Measurements from ENCODE around the gene SMIM36.
"Not testable (repeated sequence)": the region's sequence is repeated elsewhere in the genome, so short reads cannot be mapped to it uniquely, and the experiment has no call there.

The SMIM36 gene

GRCh38 chr17:55448681-55449080 is 62.6 kb downstream of the SMIM36 start:
- no peaks in the 10 kb centered on the region for H3K9me3 ChIP-seq (ENCODE audit: control insufficient read depth, low read length)
- no peak overlapping the region for H3K4me3 ChIP-seq (ENCODE audit: insufficient read depth, low read depth, low read length, poor library complexity, severe bottlenecking)
- H3K27ac ChIP-seq (ENCODE audit: insufficient read depth, low read length, poor library complexity, severe bottlenecking) = no peak overlapping the region
- no peak for DNase-seq
- H3K36me3 ChIP-seq (ENCODE audit: control insufficient read depth, insufficient read depth, low read length) = no peaks in the 10 kb centered on the region
- H3K4me1 ChIP-seq (ENCODE audit: control insufficient read depth, insufficient read depth, low read length, poor library complexity, severe bottlenecking) = no peaks in the 10 kb centered on the region
- H3K27me3 ChIP-seq (replicated peaks; ENCODE audit: control insufficient read depth, insufficient read depth, low read length, poor library complexity, severe bottlenecking) = no peaks in the 10 kb centered on the region

GRCh38 chr17:55446581-55447205 is 64.6 kb downstream of the SMIM36 start:
- H3K4me1 ChIP-seq (ENCODE audit: control insufficient read depth, insufficient read depth, low read length, poor library complexity, severe bottlenecking) = no peaks in the 10 kb centered on the region
- H3K4me3 ChIP-seq (ENCODE audit: insufficient read depth, low read depth, low read length, poor library complexity, severe bottlenecking) = no peak overlapping the region
- no peaks in the 10 kb centered on the region for H3K27me3 ChIP-seq (replicated peaks; ENCODE audit: control insufficient read depth, insufficient read depth, low read length, poor library complexity, severe bottlenecking)

GRCh38 chr17:55446004-55446403 is 65.2 kb downstream of the SMIM36 start:
- H3K36me3 ChIP-seq (ENCODE audit: control insufficient read depth, insufficient read depth, low read length); H3K27me3 ChIP-seq (replicated peaks; ENCODE audit: control insufficient read depth, insufficient read depth, low read length, poor library complexity, severe bottlenecking); H3K9me3 ChIP-seq (ENCODE audit: control insufficient read depth, low read length); DNase-seq; H3K4me3 ChIP-seq (ENCODE audit: insufficient read depth, low read depth, low read length, poor library complexity, severe bottlenecking); H3K27ac ChIP-seq (ENCODE audit: insufficient read depth, low read length, poor library complexity, severe bottlenecking); H3K4me1 ChIP-seq (ENCODE audit: control insufficient read depth, insufficient read depth, low read length, poor library complexity, severe bottlenecking): not testable (repeated sequence)

More at GRCh38 chr17:55446581-55447205, 64.6 kb downstream of the SMIM36 start:
- Histone ChIP-seq H3K9me3 (ENCODE audit: control insufficient read depth, low read length) (no peaks in the 10 kb centered on the region), H3K36me3 (ENCODE audit: control insufficient read depth, insufficient read depth, low read length) (no peaks in the 10 kb centered on the region), H3K27ac (ENCODE audit: insufficient read depth, low read length, poor library complexity, severe bottlenecking) (no peak overlapping the region)
- DNase-seq = no peak

- DNase-seq = no peak
- Histone ChIP-seq H3K4me3 (ENCODE audit: insufficient read depth, low read depth, low read length, poor library complexity, severe bottlenecking) (no peak overlapping the region), H3K27ac (ENCODE audit: insufficient read depth, low read length, poor library complexity, severe bottlenecking) (no peak overlapping the region), H3K36me3 (ENCODE audit: control insufficient read depth, insufficient read depth, low read length) (no peaks in the 10 kb centered on the region), H3K9me3 (ENCODE audit: control insufficient read depth, low read length) (no peaks in the 10 kb centered on the region), H3K4me1 (ENCODE audit: control insufficient read depth, insufficient read depth, low read length, poor library complexity, severe bottlenecking) (no peaks in the 10 kb centered on the region), H3K27me3 (replicated peaks; ENCODE audit: control insufficient read depth, insufficient read depth, low read length, poor library complexity, severe bottlenecking) (no peaks in the 10 kb centered on the region)
Observed at GRCh38 chr17:55444471-55445441, 66.5 kb downstream of the SMIM36 start.

GRCh38 chr17:55443904-55444303 is 67.3 kb downstream of the SMIM36 start:
- no peaks in the 10 kb centered on the region for H3K9me3 ChIP-seq (ENCODE audit: control insufficient read depth, low read length)
- H3K27me3 ChIP-seq (replicated peaks; ENCODE audit: control insufficient read depth, insufficient read depth, low read length, poor library complexity, severe bottlenecking) = no peaks in the 10 kb centered on the region
- H3K4me3 ChIP-seq (ENCODE audit: insufficient read depth, low read depth, low read length, poor library complexity, severe bottlenecking) = no peak overlapping the region
- H3K36me3 ChIP-seq (ENCODE audit: control insufficient read depth, insufficient read depth, low read length) = no peaks in the 10 kb centered on the region
- no peaks in the 10 kb centered on the region for H3K4me1 ChIP-seq (ENCODE audit: control insufficient read depth, insufficient read depth, low read length, poor library complexity, severe bottlenecking)
- no peak for DNase-seq
- no peak overlapping the region for H3K27ac ChIP-seq (ENCODE audit: insufficient read depth, low read length, poor library complexity, severe bottlenecking)

GRCh38 chr17:55442953-55443683 is 68.1 kb downstream of the SMIM36 start:
- H3K4me1 ChIP-seq (ENCODE audit: control insufficient read depth, insufficient read depth, low read length, poor library complexity, severe bottlenecking) = no peaks in the 10 kb centered on the region
- no peaks in the 10 kb centered on the region for H3K9me3 ChIP-seq (ENCODE audit: control insufficient read depth, low read length)
- H3K36me3 ChIP-seq (ENCODE audit: control insufficient read depth, insufficient read depth, low read length) = no peaks in the 10 kb centered on the region
- DNase-seq = no peak
- H3K27me3 ChIP-seq (replicated peaks; ENCODE audit: control insufficient read depth, insufficient read depth, low read length, poor library complexity, severe bottlenecking) = no peaks in the 10 kb centered on the region
- H3K4me3 ChIP-seq (ENCODE audit: insufficient read depth, low read depth, low read length, poor library complexity, severe bottlenecking) = no peak overlapping the region
- H3K27ac ChIP-seq (ENCODE audit: insufficient read depth, low read length, poor library complexity, severe bottlenecking) = no peak overlapping the region

- Histone ChIP-seq H3K4me3 (ENCODE audit: insufficient read depth, low read depth, low read length, poor library complexity, severe bottlenecking) (no peak overlapping the region), H3K27ac (ENCODE audit: insufficient read depth, low read length, poor library complexity, severe bottlenecking) (no peak overlapping the region), H3K4me1 (ENCODE audit: control insufficient read depth, insufficient read depth, low read length, poor library complexity, severe bottlenecking) (no peaks in the 10 kb centered on the region), H3K27me3 (replicated peaks; ENCODE audit: control insufficient read depth, insufficient read depth, low read length, poor library complexity, severe bottlenecking) (no peaks in the 10 kb centered on the region), H3K9me3 (ENCODE audit: control insufficient read depth, low read length) (no peaks in the 10 kb centered on the region), H3K36me3 (ENCODE audit: control insufficient read depth, insufficient read depth, low read length) (no peaks in the 10 kb centered on the region)
- DNase-seq = no peak
Observed at GRCh38 chr17:55442462-55442861, 68.8 kb downstream of the SMIM36 start.

- Histone ChIP-seq H3K4me3 (ENCODE audit: insufficient read depth, low read depth, low read length, poor library complexity, severe bottlenecking) (no peak overlapping the region), H3K36me3 (ENCODE audit: control insufficient read depth, insufficient read depth, low read length) (no peaks in the 10 kb centered on the region), H3K27ac (ENCODE audit: insufficient read depth, low read length, poor library complexity, severe bottlenecking) (no peak overlapping the region), H3K4me1 (ENCODE audit: control insufficient read depth, insufficient read depth, low read length, poor library complexity, severe bottlenecking) (no peaks in the 10 kb centered on the region), H3K9me3 (ENCODE audit: control insufficient read depth, low read length) (no peaks in the 10 kb centered on the region), H3K27me3 (replicated peaks; ENCODE audit: control insufficient read depth, insufficient read depth, low read length, poor library complexity, severe bottlenecking) (no peaks in the 10 kb centered on the region)
- no peak for DNase-seq
Observed at GRCh38 chr17:55441544-55441943, 69.7 kb downstream of the SMIM36 start.

- no peak overlapping the region for H3K27ac ChIP-seq (ENCODE audit: insufficient read depth, low read length, poor library complexity, severe bottlenecking)
- no peaks in the 10 kb centered on the region for H3K27me3 ChIP-seq (replicated peaks; ENCODE audit: control insufficient read depth, insufficient read depth, low read length, poor library complexity, severe bottlenecking)
- H3K4me3 ChIP-seq (ENCODE audit: insufficient read depth, low read depth, low read length, poor library complexity, severe bottlenecking) = no peak overlapping the region
- no peaks in the 10 kb centered on the region for H3K4me1 ChIP-seq (ENCODE audit: control insufficient read depth, insufficient read depth, low read length, poor library complexity, severe bottlenecking)
- H3K9me3 ChIP-seq (ENCODE audit: control insufficient read depth, low read length) = no peaks in the 10 kb centered on the region
- H3K36me3 ChIP-seq (ENCODE audit: control insufficient read depth, insufficient read depth, low read length) = no peaks in the 10 kb centered on the region
- no peak for DNase-seq
Observed at GRCh38 chr17:55440391-55440790, 70.9 kb downstream of the SMIM36 start.

All from effector memory CD4-positive, alpha-beta T cell (primary cell).